K562 (cell line): ENCODE data around the gene DOK4. TPM values are rescaled to one million over a fixed set of nuclear protein-coding genes. Genes with fewer than 3 reads are reported as not detected.

ENCODE experiments used
- ATAC-seq: fragments of 200-7000 bp; cut with Tn5 transposase; 3 replicates; pipeline ENCODE4 v1.9.1; 2020; ENCODE audit warnings: moderate library complexity
- BruUV-seq: library from RNA; stranded (reverse); fragments of 400-500 nt; replicated peaks from 2 replicates; lab custom pipeline; 2021; lab: Mats Ljungman, UMichigan
- CTCF ChIA-PET: fragments of 300-600 bp; formaldehyde crosslinking; extraction: SDS; loops from one replicate; lab custom pipeline; 2021; ENCODE audit warnings: low intra/inter-chr PET ratio; lab: Yijun Ruan, JAX
- POLR2A ChIA-PET: fragments of 300-600, 350-650 bp; sonication (Branson Sonifier 250); formaldehyde crosslinking; extraction: SDS; loops from one replicate; lab custom pipeline; 2021; ENCODE audit warnings: antibody characterized with exemption, inconsistent platforms; lab: Yijun Ruan, JAX
- DNase-seq, 4 experiments: peaks; one replicate each; pipeline versions ENCODE4 v3.0.0 to v3.0.0-alpha.2; 2011 to 2018; ENCODE audit warnings: low spot score in 3 of 4, mixed read lengths in 3 of 4; ENCODE audit errors: extremely low read depth in 1 of 4
- FAIRE-seq: peaks from 2 replicates; lab custom pipeline; 2011; peaks lifted over from hg19 to GRCh38; lab: Jason Lieb, UNC
- H2AFZ ChIP-seq: 2 replicates; pipeline ENCODE4 v1.6.0; 2011; ENCODE audit warnings: low read depth, low read length, control low read depth, inconsistent platforms
- H3K27ac ChIP-seq: fragments of 200-600 bp; 3 replicates; pipeline ENCODE4 v1.8.0; 2011; ENCODE audit warnings: low read depth, mild to moderate bottlenecking, control low read depth, inconsistent platforms, low read length, moderate library complexity, mixed read lengths; ENCODE audit errors: extremely low read depth
- H3K27me3 ChIP-seq, 2 experiments: fragments of 300-600 bp in 1 of 2; 2 replicates in 1 of 2; 3 replicates in 1 of 2; pipeline versions ENCODE4 v1.6.0 to v1.8.0; 2011; ENCODE audit warnings: inconsistent platforms in 2 of 2, low read length in 2 of 2, mild to moderate bottlenecking in 1 of 2, mixed read lengths in 1 of 2, moderate library complexity in 1 of 2; ENCODE audit not compliant: control insufficient read depth in 2 of 2, insufficient read depth in 2 of 2
- H3K36me3 ChIP-seq: fragments of 300-600 bp; 3 replicates; pipeline ENCODE4 v1.8.0; 2011; ENCODE audit warnings: mild to moderate bottlenecking, low read length, inconsistent platforms; ENCODE audit not compliant: control insufficient read depth, insufficient read depth
- H3K4me1 ChIP-seq, 2 experiments: fragments of 200-600 bp in 1 of 2; replicated peaks in 1 of 2; 2 replicates in 1 of 2; 3 replicates in 1 of 2; pipeline versions ENCODE4 v1.5.1 to v1.8.0; 2011; ENCODE audit warnings: inconsistent platforms in 2 of 2, low read length in 2 of 2, mild to moderate bottlenecking in 1 of 2, mixed read lengths in 1 of 2, moderate library complexity in 1 of 2; ENCODE audit not compliant: control insufficient read depth in 2 of 2, insufficient read depth in 2 of 2
- H3K4me2 ChIP-seq: 2 replicates; pipeline ENCODE4 v1.6.1; 2011; ENCODE audit warnings: low read length, control low read depth, inconsistent platforms, mixed read lengths; ENCODE audit not compliant: insufficient read depth
- H3K4me3 ChIP-seq: fragments of 200-600 bp; sonication (generic), shearing (Covaris generic); 2 replicates; pipeline ENCODE4 v1.5.1; 2016; ENCODE audit warnings: control low read depth, inconsistent platforms
- H3K79me2 ChIP-seq: fragments of 200-600 bp; 3 replicates; pipeline ENCODE4 v1.8.0; 2011; ENCODE audit warnings: low read length, inconsistent platforms; ENCODE audit not compliant: control insufficient read depth, insufficient read depth
- H3K9ac ChIP-seq, 2 experiments: 2 replicates each; pipeline versions ENCODE4 v1.6.0 to v1.6.1; 2011; ENCODE audit warnings: low read depth in 2 of 2, low read length in 2 of 2, control low read depth in 1 of 2, inconsistent platforms in 1 of 2, mild to moderate bottlenecking in 1 of 2, mixed read lengths in 1 of 2; ENCODE audit not compliant: insufficient read depth in 1 of 2
- H3K9me1 ChIP-seq: one replicate; pipeline ENCODE4 v1.6.0; 2011; ENCODE audit warnings: inconsistent platforms, mild to moderate bottlenecking, low read length, moderate library complexity; ENCODE audit not compliant: control insufficient read depth, insufficient read depth
- H3K9me3 ChIP-seq: replicated peaks from 2 replicates; pipeline ENCODE4 v1.5.1; 2011; ENCODE audit warnings: low read depth, low read length, inconsistent platforms; ENCODE audit not compliant: control insufficient read depth, insufficient read depth
- H4K20me1 ChIP-seq: replicated peaks from 2 replicates; pipeline ENCODE4 v1.6.1; 2011; ENCODE audit warnings: low read length, inconsistent platforms, mixed read lengths; ENCODE audit not compliant: control insufficient read depth, insufficient read depth
- CTCF ChIP-seq, 3 experiments: IDR thresholded peaks in 2 of 3; conservative IDR thresholded peaks in 1 of 3; 2 replicates each; pipeline ENCODE4 v1.5.1; 2011 to 2012; ENCODE audit warnings: low read length in 3 of 3, mild to moderate bottlenecking in 3 of 3, control low read depth in 2 of 3, improper control_type of control experiment in 1 of 3, inconsistent platforms in 1 of 3, low read depth in 1 of 3, mixed read lengths in 1 of 3, moderate library complexity in 1 of 3; ENCODE audit not compliant: insufficient read depth in 2 of 3
- DEAF1 ChIP-seq: fragments of 450-650 bp; formaldehyde crosslinking; IDR thresholded peaks from 2 replicates; pipeline ENCODE4 v1.4.0; 2020; ENCODE audit warnings: mild to moderate bottlenecking, moderate library complexity
- ETV5 ChIP-seq: sonication (generic); formaldehyde crosslinking; IDR thresholded peaks from 2 replicates; pipeline ENCODE4 v1.4.0; 2020; ENCODE audit warnings: low read depth, mild to moderate bottlenecking, missing genetic modification reagents
- KDM4B ChIP-seq, 2 experiments: fragments of 450-650 bp in 1 of 2; sonication (generic) in 1 of 2; IDR thresholded peaks; 2 replicates each; pipeline ENCODE4 v1.6.1; 2016 to 2017; ENCODE audit warnings: borderline replicate concordance in 2 of 2, antibody characterized with exemption in 1 of 2, low read depth in 1 of 2, mild to moderate bottlenecking in 1 of 2
- MLX ChIP-seq, 2 experiments: fragments of 450-650 bp in 1 of 2; sonication (generic) in 1 of 2; formaldehyde crosslinking; conservative IDR thresholded peaks; 2 replicates each; pipeline versions ENCODE4 v1.4.0 to v1.8.1; 2020 to 2022; ENCODE audit warnings: mild to moderate bottlenecking in 1 of 2, missing genetic modification reagents in 1 of 2
- POLR3G ChIP-seq: IDR thresholded peaks from 2 replicates; pipeline ENCODE4 v1.6.1; 2011; ENCODE audit not compliant: insufficient read length, insufficient replicate concordance; ENCODE audit errors: extremely low read depth
- PTBP1 ChIP-seq: fragments of 200-400 bp; formaldehyde crosslinking; IDR thresholded peaks from 2 replicates; pipeline ENCODE4 v1.6.1; 2017; ENCODE audit warnings: low read depth, low read length
- RB1 ChIP-seq: fragments of 450-650 bp; IDR thresholded peaks from 2 replicates; pipeline ENCODE4 v1.6.1; 2017; ENCODE audit warnings: low read depth, mild to moderate bottlenecking
- RBFOX2 ChIP-seq: fragments of 200-400 bp; formaldehyde crosslinking; IDR thresholded peaks from 2 replicates; pipeline ENCODE4 v1.6.1; 2017; ENCODE audit warnings: low read depth, mild to moderate bottlenecking, low read length, moderate library complexity
- SMARCE1 ChIP-seq: fragments of 450-650 bp; IDR thresholded peaks from 2 replicates; pipeline ENCODE4 v1.7.1; 2016; ENCODE audit warnings: mild to moderate bottlenecking
- U2AF1 ChIP-seq: fragments of 200-400 bp; formaldehyde crosslinking; optimal IDR thresholded peaks from 2 replicates; pipeline ENCODE3; 2017; ENCODE audit warnings: mild to moderate bottlenecking, low read depth, low read length, moderate library complexity
- ZC3H4 ChIP-seq: sonication (generic); formaldehyde crosslinking; IDR thresholded peaks from 2 replicates; pipeline ENCODE4 v1.9.0; 2021; ENCODE audit warnings: missing genetic modification reagents, borderline replicate concordance
- ZNF232 ChIP-seq: sonication (generic); formaldehyde crosslinking; IDR thresholded peaks from 2 replicates; pipeline ENCODE4 v1.8.0; 2022; ENCODE audit warnings: mild to moderate bottlenecking, missing genetic modification reagents
- ZZZ3 ChIP-seq: fragments of 450-650 bp; IDR thresholded peaks from 2 replicates; pipeline ENCODE4 v1.6.1; 2016; ENCODE audit warnings: antibody characterized with exemption, mild to moderate bottlenecking, moderate library complexity
- WGBS: fragments of 100-300 bp; shearing (Covaris generic); methylation state at CpG from one replicate; pipeline ENCODE4 v1.1.6; 2016; ENCODE audit warnings: low coverage, mixed read lengths; ENCODE audit not compliant: insufficient coverage; ENCODE audit errors: missing lambda C conversion rate; 5-methylcytosine and 5-hydroxymethylcytosine counted together
- in situ Hi-C: fragments of 300-500 bp; cut with MboI; formaldehyde crosslinking; loops from 4 replicates; pipeline ENCODE4 v1.15.0; 2018; ENCODE audit warnings: inconsistent platforms, mixed read lengths
- intact Hi-C: fragments of 100-400 bp; cut with micrococcal nuclease; formaldehyde crosslinking; loops from 2 replicates; pipeline ENCODE4 v1.14.2; 2022
- polyA plus RNA-seq, 8 experiments: library from polyadenylated mRNA; depleted of rRNA in 4 of 8; stranded (reverse) in 5 of 8; unstranded in 3 of 8; fragments of >200 nt; fragmentation: Nextera tagmentation in 2 of 8; fragmentation: Illumina TruSeq in 1 of 8; extraction: Ambion mirVana in 2 of 8; extraction: Trizol in 1 of 8; gene quantifications; 2 replicates each; pipeline versions ENCODE4 v1.2.1 to v1.2.3, GENCODE V29; 2011 to 2014; ENCODE audit warnings: inconsistent platforms in 1 of 8, missing spikeins in 1 of 8
- total RNA-seq, 7 experiments: library from RNA; depleted of rRNA in 6 of 7; stranded (reverse); fragments of >200 nt in 6 of 7; fragmentation: Illumina TruSeq in 2 of 7; extraction: Trizol in 2 of 7; gene quantifications; 2 replicates each; pipeline versions ENCODE4 v1.2.1 to v1.2.3, GENCODE V29; 2011 to 2021; ENCODE audit warnings: low replicate concordance in 1 of 7

Gene DOK4
- total and polyA plus RNA-seq, 9 of the 15 experiments (the other 6 are each of a cell fraction or from before 2014, with no cell fraction given), result 0.10 to 14.4 (median 8.3) TPM

GRCh38 chr16:57475711-57476339 is 10.5 kb downstream of the DOK4 start:
- no peaks in the 10 kb centered on the region for H3K9me3 ChIP-seq
- in situ Hi-C loops, result loop anchor here (5.0 kb wide), 1 partner anchor 41 kb away; no protein-coding TSS in a partner anchor
- intact Hi-C loops, result loop anchor here (1.0 kb wide), 1 partner anchor 43 kb away; no protein-coding TSS in a partner anchor
- 0 out of 2 replicates have a peak, but pooled peaks cover under 1% of the 10 kb centered on the region for H4K20me1 ChIP-seq
- ChIA-PET POLR2A (interaction anchor here (1.0 kb wide), 1 partner anchor 181 kb away, joined by 3 read pairs; no protein-coding TSS in a partner anchor), CTCF (interaction anchor here (0.6 to 2.0 kb wide), 2 partner anchors 44 to 143 kb away, joined by 4 to 21 read pairs; no protein-coding TSS in a partner anchor)
- BruUV-seq, result no TSS peak
- ATAC-seq (peak; percentile 96), DNase-seq (peak; percentile 88 to 92 (median 91)), FAIRE-seq (peak; percentile 92)
- no peaks in the 10 kb centered on the region for H3K27me3 ChIP-seq
- H3K4me2 ChIP-seq, result peak overlapping the region; percentile 64
- no peak overlapping the region for H3K4me3 ChIP-seq
- peaks cover 21 to 46% of the 10 kb centered on the region in 2 experiments for H3K4me1 ChIP-seq
- no peaks in the 10 kb centered on the region for H3K79me2 ChIP-seq
- peak overlapping the region; percentile 4 to 45; a peak in 2 of 4 replicates for H3K9ac ChIP-seq
- H3K9me1 ChIP-seq, result no peaks in the 10 kb centered on the region
- H3K36me3 ChIP-seq, result peaks cover 31% of the 10 kb centered on the region
- H2AFZ ChIP-seq, result peak overlapping the region; percentile 74
- 5% methylated on average over 11 of the region's 12 CpGs for WGBS
- no peak overlapping the region for H3K27ac ChIP-seq
- TF ChIP-seq ZZZ3 (no peak), U2AF1 (no peak), RBFOX2 (no peak; the same call in 1 of the 2 replicates), DEAF1 (CRISPR knock-in tag) (0 out of 2 replicates have a peak, but pooled peaks have one; percentile 13), CTCF (IDR thresholded peaks at IDR 0.05 in 2 of 3, conservative IDR thresholded peaks at IDR 0.05 in 1 of 3; ENCODE audit: insufficient read depth in 2 of 3, low read depth in 1 of 3, low read length in 3 of 3) (peak; percentile 84 to 88 (median 88)), RB1 (peak; percentile 40), PTBP1 (no peak), ZNF232 (CRISPR knock-in tag) (no peak), MLX (CRISPR knock-in tag; conservative IDR thresholded peaks at IDR 0.05) (no peak), SMARCE1 (peak; percentile 66; the same call in 1 of the 2 replicates), ETV5 (CRISPR knock-in tag) (0 out of 2 replicates have a peak, but pooled peaks have one; percentile 29), ZC3H4 (no peak), POLR3G (no peak), KDM4B (IDR thresholded peaks at IDR 0.05; ENCODE audit: borderline replicate concordance in 2 of 2, low read depth in 1 of 2) (0 out of 4 replicates have a peak, but pooled peaks of 1 of the 2 experiments have one; percentile 22)
